NCI-H2081 treated with DMSO at 0.1 percent for 48 hours (cell line): ENCODE results near the gene NLGN2.

Experiments used
- DNase-seq: peaks from one replicate; lab custom pipeline; 2025; lab: John Stamatoyannopoulos, UW

The NLGN2 gene

GRCh38 chr17:7437950-7438614 lies 30.4 kb downstream of the NLGN2 start:
- DNase-seq, result no peak

GRCh38 chr17:7438656-7439460 lies 31.2 kb downstream of the NLGN2 start:
- no peak for DNase-seq

GRCh38 chr17:7439462-7440112 lies 31.9 kb downstream of the NLGN2 start, which contains the start of gene FGF11:
Gene FGF11, plus strand, starts transcription at chr17:7439512. Its CDS starts 109 bp downstream, at chr17:7439621.
- DNase-seq, result no peak

GRCh38 chr17:7440113-7440833 lies 32.6 kb downstream of the NLGN2 start:
- no peak for DNase-seq

GRCh38 chr17:7440834-7441195 lies 33.2 kb downstream of the NLGN2 start:
- no peak for DNase-seq

GRCh38 chr17:7441266-7441665 lies 33.6 kb downstream of the NLGN2 start:
- DNase-seq, result no peak

- DNase-seq, result no peak
Measured at GRCh38 chr17:7442142-7442541, 34.5 kb downstream of the NLGN2 start.

GRCh38 chr17:7443499-7444485 lies 36.1 kb downstream of the NLGN2 start:
- no peak for DNase-seq

- no peak for DNase-seq
Measured at GRCh38 chr17:7444682-7445618, 37.3 kb downstream of the NLGN2 start, which contains the start of gene CHRNB1. Gene CHRNB1, plus strand, starts transcription at chr17:7445061. Its CDS starts 67 bp downstream, at chr17:7445128.

- DNase-seq, result no peak
Measured at GRCh38 chr17:7445619-7445968, 37.9 kb downstream of the NLGN2 start.

- DNase-seq, result no peak
Measured at GRCh38 chr17:7448461-7448860, 40.8 kb downstream of the NLGN2 start.

- DNase-seq, result no peak
Measured at GRCh38 chr17:7459961-7460545, 52.4 kb downstream of the NLGN2 start.

- no peak for DNase-seq
Measured at GRCh38 chr17:7460850-7461660, 53.4 kb downstream of the NLGN2 start.

GRCh38 chr17:7462474-7463371 lies 55.1 kb downstream of the NLGN2 start:
- no peak for DNase-seq

GRCh38 chr17:7463372-7463846 lies 55.8 kb downstream of the NLGN2 start:
- DNase-seq, result no peak

- DNase-seq, result no peak
Measured at GRCh38 chr17:7464081-7464480, 56.4 kb downstream of the NLGN2 start.

- no peak for DNase-seq
Measured at GRCh38 chr17:7465597-7466275, 58.1 kb downstream of the NLGN2 start.
